ENCODE results near the gene H6PD.

The H6PD gene

GRCh38 chr1:9234223-9235095, at the start of gene H6PD:
TSS of gene H6PD (plus strand) at chr1:9234774. CDS start at chr1:9244935, 10,161 bp downstream.
- TF ChIP-seq CTCF (IDR thresholded peaks at IDR 0.05; ENCODE audit: low read depth, low read length, missing control alignments), result peak; percentile 54
- peak within 1 kb of the TSS; percentile 54 for H3K4me3 ChIP-seq (replicated peaks; ENCODE audit: low read depth, low read length)
- peak; percentile 21 for DNase-seq (ENCODE audit: extremely low read depth, low read depth)

DNA sequence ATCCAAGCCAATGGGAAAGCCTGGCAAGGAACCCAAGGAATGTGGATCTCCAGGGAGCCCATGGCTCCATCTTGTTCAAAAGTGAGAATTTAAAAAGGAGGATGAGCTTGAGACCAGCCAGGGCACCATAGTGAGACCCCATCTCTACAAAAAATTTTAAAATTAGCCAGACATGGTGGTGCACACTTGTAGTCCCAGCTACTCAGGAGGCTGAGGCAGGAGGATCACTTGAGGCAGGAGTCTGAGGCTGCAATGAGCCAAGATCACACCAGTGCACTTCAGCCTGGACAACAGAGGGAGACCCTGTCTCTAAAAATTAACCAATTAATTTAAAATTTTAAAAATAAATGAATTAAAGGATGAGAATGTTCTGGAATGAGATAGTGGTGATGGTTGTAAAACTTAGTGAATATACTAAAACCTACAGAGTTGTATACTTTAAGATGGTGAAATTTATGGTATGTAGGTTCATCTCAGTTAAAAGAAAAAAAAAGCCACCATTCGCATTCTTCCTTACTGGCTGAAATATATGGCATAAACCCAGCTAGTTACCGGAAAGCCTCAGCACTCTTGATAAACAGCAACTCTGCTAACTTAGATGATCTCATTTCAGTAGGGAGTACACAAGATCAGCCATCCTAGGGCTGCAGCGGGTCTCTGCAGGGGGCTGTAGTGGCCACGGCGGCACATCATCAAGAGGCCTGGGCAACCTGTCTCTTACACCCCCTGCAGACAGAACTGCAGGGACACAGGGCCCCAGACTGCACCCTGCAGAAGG, 48.3 kb upstream of the H6PD start:
- DNase-seq (ENCODE audit: extremely low read depth, low read depth), result no peak
- no peak for TF ChIP-seq CTCF (IDR thresholded peaks at IDR 0.05; ENCODE audit: low read depth, low read length, missing control alignments)
- H3K4me3 ChIP-seq (replicated peaks; ENCODE audit: low read depth, low read length), result no peak overlapping the region

DNA sequence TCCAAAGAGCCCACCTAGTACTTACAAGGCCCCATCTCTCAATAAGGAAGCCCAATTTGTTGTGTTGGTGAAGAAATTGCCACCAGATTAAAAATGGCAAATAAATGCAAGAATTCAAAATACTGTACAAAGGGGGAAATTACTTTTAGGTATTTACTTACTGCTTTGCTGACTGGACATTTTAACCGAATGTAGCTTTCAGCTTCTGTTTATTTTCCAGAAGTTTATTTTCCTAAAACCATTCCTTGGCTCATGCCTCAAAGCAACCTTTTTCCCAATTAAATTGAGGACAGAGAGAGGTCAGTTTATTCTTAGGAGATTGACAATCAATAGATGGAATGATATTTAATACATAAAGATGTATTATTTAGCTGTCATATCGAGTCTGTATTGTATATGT, 47.6 kb upstream of the H6PD start:
- TF ChIP-seq CTCF (IDR thresholded peaks at IDR 0.05; ENCODE audit: low read depth, low read length, missing control alignments), result no peak
- H3K4me3 ChIP-seq (replicated peaks; ENCODE audit: low read depth, low read length), result no peak overlapping the region
- DNase-seq (ENCODE audit: extremely low read depth, low read depth), result no peak

DNA sequence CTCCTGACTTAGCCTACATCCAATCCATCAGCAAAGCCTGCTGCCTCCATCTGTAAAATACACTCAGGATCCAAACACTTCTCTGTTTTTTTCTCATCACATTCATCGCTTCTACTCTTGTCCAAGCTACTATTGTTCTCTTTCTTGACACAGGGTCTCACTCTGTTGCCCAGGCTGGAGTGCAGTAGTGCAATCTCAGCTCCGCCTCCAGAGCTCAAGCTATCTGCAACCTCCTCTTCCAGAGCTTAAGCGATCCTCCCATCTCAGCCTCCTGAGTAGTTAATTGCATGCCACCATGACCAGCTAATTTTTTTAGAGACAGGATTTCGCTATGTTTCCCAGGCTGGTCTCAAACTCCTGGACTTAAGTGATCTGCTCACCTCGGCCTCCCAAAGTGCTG, 44.3 kb upstream of the H6PD start:
- DNase-seq (ENCODE audit: extremely low read depth, low read depth), result no peak
- TF ChIP-seq CTCF (IDR thresholded peaks at IDR 0.05; ENCODE audit: low read depth, low read length, missing control alignments), result no peak
- no peak overlapping the region for H3K4me3 ChIP-seq (replicated peaks; ENCODE audit: low read depth, low read length)

GRCh38 chr1:9191231-9191630, 43.3 kb upstream of the H6PD start:
- TF ChIP-seq CTCF (IDR thresholded peaks at IDR 0.05; ENCODE audit: low read depth, low read length, missing control alignments), result no peak
- no peak for DNase-seq (ENCODE audit: extremely low read depth, low read depth)
- no peak overlapping the region for H3K4me3 ChIP-seq (replicated peaks; ENCODE audit: low read depth, low read length)

- no peak for DNase-seq (ENCODE audit: extremely low read depth, low read depth)
- no peak overlapping the region for H3K4me3 ChIP-seq (replicated peaks; ENCODE audit: low read depth, low read length)
- TF ChIP-seq CTCF (IDR thresholded peaks at IDR 0.05; ENCODE audit: low read depth, low read length, missing control alignments), result no peak
Observed at GRCh38 chr1:9192578-9193232, 41.9 kb upstream of the H6PD start.

Measured in HFF-Myc (cell line).